Prostate gland (tissue), 1 donor: Measurements from ENCODE around the gene SPNS1.

Source experiments
- POLR2A ChIP-seq: fragments of 450-650 bp; IDR thresholded peaks from one replicate; pipeline ENCODE4 v1.6.1; 2016; ENCODE audit warnings: antibody characterized with exemption, mild to moderate bottlenecking
- POLR2AphosphoS5 ChIP-seq: sonication (generic); formaldehyde crosslinking; IDR thresholded peaks from one replicate; pipeline ENCODE4 v1.6.1; 2017; ENCODE audit warnings: antibody characterized with exemption

GRCh38 chr16:28967156-28967555, 7.4 kb upstream of the SPNS1 start:
- no peak for TF ChIP-seq POLR2A
- TF ChIP-seq POLR2AphosphoS5, result no peak
